PC-3 (cell line): ENCODE results near the gene PXN. TPM values are rescaled to one million over a fixed set of nuclear protein-coding genes. Genes with fewer than 3 reads are reported as not detected.

Source experiments
- ATAC-seq: fragments of 200-7000 bp; cut with Tn5 transposase; 2 replicates; pipeline ENCODE4 v1.9.1; 2020; ENCODE audit warnings: mild to moderate bottlenecking, moderate library complexity
- BruUV-seq: library from RNA; stranded (reverse); fragments of 400-500 nt; replicated peaks from 2 replicates; lab custom pipeline; 2021; lab: Mats Ljungman, UMichigan
- CTCF ChIA-PET: fragments of 300-600 bp; sonication (Branson Sonifier 250); formaldehyde crosslinking; loops from one replicate; lab custom pipeline; 2022; ENCODE audit warnings: antibody characterized with exemption; lab: Charles Lee
- POLR2A ChIA-PET: fragments of 300-600 bp; sonication (Branson Sonifier 250); formaldehyde crosslinking; loops from one replicate; lab custom pipeline; 2022; ENCODE audit warnings: antibody characterized with exemption; ENCODE audit not compliant: unreplicated experiment; lab: Charles Lee
- DNase-seq: peaks from one replicate; pipeline ENCODE4 v3.0.0-alpha.2; 2015
- H2AFZ ChIP-seq: fragments of 300-600 bp; sonication (generic); 2 replicates; pipeline ENCODE4 v1.6.0; 2016; ENCODE audit warnings: antibody characterized with exemption, low read length
- H3F3A ChIP-seq: fragments of 300-600 bp; sonication (generic); one replicate; pipeline ENCODE4 v1.6.0; 2017; ENCODE audit warnings: antibody characterized with exemption, low read length, control low read depth, mild to moderate bottlenecking; ENCODE audit not compliant: unreplicated experiment
- H3K27ac ChIP-seq: fragments of 300-600 bp; sonication (generic); 2 replicates; pipeline ENCODE4 v1.5.1; 2016; ENCODE audit warnings: mild to moderate bottlenecking, low read length
- H3K27me3 ChIP-seq: fragments of 300-600 bp; sonication (generic); 2 replicates; pipeline ENCODE4 v1.6.1; 2016; ENCODE audit warnings: low read length, mixed read lengths
- H3K36me3 ChIP-seq: fragments of 300-600 bp; sonication (generic); 2 replicates; pipeline ENCODE4 v1.6.1; 2016; ENCODE audit warnings: low read depth, mixed run types, low read length, mixed read lengths
- H3K4me1 ChIP-seq: fragments of 300-600 bp; sonication (generic); 2 replicates; pipeline ENCODE4 v1.5.1; 2016; ENCODE audit warnings: low read length; ENCODE audit not compliant: insufficient read depth
- H3K4me2 ChIP-seq: fragments of 300-600 bp; sonication (generic); 2 replicates; pipeline ENCODE4 v1.6.0; 2016; ENCODE audit warnings: low read length
- H3K4me3 ChIP-seq: fragments of 300-600 bp; sonication (generic); 2 replicates; pipeline ENCODE4 v1.5.1; 2016; ENCODE audit warnings: mild to moderate bottlenecking, low read length, mixed read lengths
- H3K79me2 ChIP-seq: fragments of 300-600 bp; sonication (generic); 2 replicates; pipeline ENCODE4 v1.6.1; 2017; ENCODE audit warnings: low read length, mixed read lengths
- H3K9ac ChIP-seq: fragments of 300-600 bp; sonication (generic); 2 replicates; pipeline ENCODE4 v1.6.0; 2016; ENCODE audit warnings: mild to moderate bottlenecking, low read length
- H3K9me2 ChIP-seq: fragments of 300-600 bp; sonication (generic); replicated peaks from 2 replicates; pipeline ENCODE4 v1.6.1; 2016; ENCODE audit warnings: mixed run types, low read length, mixed read lengths
- H3K9me3 ChIP-seq: fragments of 300-600 bp; sonication (generic); 2 replicates; pipeline ENCODE4 v1.6.1; 2016; ENCODE audit warnings: low read length, mixed read lengths
- H4K20me1 ChIP-seq: fragments of 300-600 bp; sonication (generic); 2 replicates; pipeline ENCODE4 v1.6.1; 2016; ENCODE audit warnings: low read length, mixed read lengths
- CTCF ChIP-seq: fragments of 300-600 bp; sonication (generic); conservative IDR thresholded peaks from 2 replicates; pipeline ENCODE4 v1.5.1; 2017; ENCODE audit warnings: antibody characterized with exemption, low read depth, mild to moderate bottlenecking, low read length
- EZH2 ChIP-seq: fragments of 300-600 bp; sonication (generic); IDR thresholded peaks from one replicate; pipeline ENCODE4 v1.6.1; 2017; ENCODE audit warnings: antibody characterized with exemption, mild to moderate bottlenecking, low read length; ENCODE audit not compliant: unreplicated experiment
- EZH2phosphoT487 ChIP-seq: fragments of 300-600 bp; sonication (generic); IDR thresholded peaks from 2 replicates; pipeline ENCODE4 v1.6.1; 2018; ENCODE audit warnings: mild to moderate bottlenecking, antibody characterized with exemption, low read length, borderline replicate concordance
- intact Hi-C: fragments of 100-400 bp; cut with micrococcal nuclease; formaldehyde crosslinking; loops from 2 replicates; pipeline ENCODE4 v1.9.0; 2023
- total RNA-seq: library from RNA; depleted of rRNA; stranded (reverse); fragments of >200 nt; gene quantifications from 2 replicates; pipeline ENCODE4 v1.2.3, GENCODE V29; 2014

The PXN gene
- total RNA-seq, 1 experiment from 2014 or later = 313 TPM

GRCh38 chr12:120239776-120240494 lies 25.6 kb downstream of the PXN start:
- H3F3A ChIP-seq = peaks cover 12% of the 10 kb centered on the region
- DNase-seq (no peak), ATAC-seq (no peak)
- CTCF ChIA-PET = interaction anchor here (0.9 to 1.1 kb wide), 2 partner anchors 10 to 12 kb away, joined by 4 to 5 read pairs; no protein-coding TSS in a partner anchor
- no peak overlapping the region for H3K4me2 ChIP-seq
- no TSS peak for BruUV-seq
- H3K4me3 ChIP-seq = no peak overlapping the region
- peaks cover 43% of the 10 kb centered on the region for H4K20me1 ChIP-seq
- H3K9ac ChIP-seq = no peak overlapping the region
- intact Hi-C loops = no loop called here
- TF ChIP-seq CTCF (no peak), EZH2phosphoT487 (no peak), EZH2 (no peak)
- peaks cover 66% of the 10 kb centered on the region for H3K4me1 ChIP-seq
- H2AFZ ChIP-seq = no peak overlapping the region
- no peaks in the 10 kb centered on the region for H3K9me3 ChIP-seq
- H3K27ac ChIP-seq = no peak overlapping the region
- POLR2A ChIA-PET = interaction anchor here (0.7 to 3.3 kb wide), 6 partner anchors 9 to 52 kb away, joined by 4 to 63 read pairs (median 6); partner anchors contain the start of genes RNU4-2 and RPLP0
- H3K27me3 ChIP-seq = no peaks in the 10 kb centered on the region
- H3K36me3 ChIP-seq = peaks cover 27% of the 10 kb centered on the region
- no peaks in the 10 kb centered on the region for H3K9me2 ChIP-seq
- H3K79me2 ChIP-seq = peaks cover 99% of the 10 kb centered on the region

- Histone ChIP-seq H3K4me1 (peaks cover 74% of the 10 kb centered on the region), H3K4me2 (peak overlapping the region; percentile 56), H3K36me3 (peaks cover 25% of the 10 kb centered on the region; the same call in 1 of the 2 replicates), H3K9me3 (no peaks in the 10 kb centered on the region), H4K20me1 (peaks cover 39% of the 10 kb centered on the region), H3K9ac (no peak overlapping the region; the same call in 1 of the 2 replicates), H3F3A (peaks cover 12% of the 10 kb centered on the region), H3K9me2 (no peaks in the 10 kb centered on the region), H3K27ac (peak overlapping the region; percentile 89), H3K27me3 (no peaks in the 10 kb centered on the region), H2AFZ (no peak overlapping the region), H3K79me2 (peaks cover 97% of the 10 kb centered on the region), H3K4me3 (no peak overlapping the region)
- ChIA-PET POLR2A (interaction anchor here (0.6 to 3.3 kb wide), 6 partner anchors 9 to 53 kb away, joined by 5 to 63 read pairs (median 7); partner anchors contain the start of genes RNU4-2 and RPLP0), CTCF (interaction anchor here (0.9 to 2.6 kb wide), 3 partner anchors 9 to 11 kb away, joined by 4 to 26 read pairs (median 5); no protein-coding TSS in a partner anchor)
- intact Hi-C loops = no loop called here
- DNase-seq (peak; percentile 50), ATAC-seq (no peak)
- BruUV-seq = no TSS peak
- TF ChIP-seq EZH2 (no peak), EZH2phosphoT487 (no peak), CTCF (no peak)
Observed at GRCh38 chr12:120238839-120239445, 26.6 kb downstream of the PXN start.
